Activated CD8-positive, alpha-beta memory T cell treated with anti-CD3 and anti-CD28 coated beads for 36 hours (primary cell): ENCODE results near the gene WFIKKN2. TPM values are rescaled to one million over a fixed set of nuclear protein-coding genes. Genes with fewer than 3 reads are reported as not detected.

Experiments
- CTCF ChIA-PET: fragments of 350-600 bp; sonication (Branson Sonifier 250); formaldehyde crosslinking; loops from one replicate; lab custom pipeline; 2021; ENCODE audit warnings: antibody characterized with exemption; lab: Charles Lee
- POLR2A ChIA-PET: fragments of 350-600 bp; sonication (Branson Sonifier 250); formaldehyde crosslinking; loops from one replicate; lab custom pipeline; 2021; ENCODE audit warnings: antibody characterized with exemption; lab: Charles Lee
- total RNA-seq, 2 experiments: library from RNA; stranded (reverse); gene quantifications; one replicate each; pipeline ENCODE4 v1.2.3, GENCODE V29; 2021

WFIKKN2 gene
- total RNA-seq, 2 experiments from 2014 or later, result not detected

- CTCF ChIA-PET, result interaction anchor here (0.6 to 1.1 kb wide), 3 partner anchors 11 to 61 kb away, joined by 3 read pairs; no protein-coding TSS in a partner anchor
- POLR2A ChIA-PET, result no interaction called here
Observed at GRCh38 chr17:50883850-50884438, 48.6 kb downstream of the WFIKKN2 start.

GRCh38 chr17:50884439-50885311 is 49.3 kb downstream of the WFIKKN2 start:
- ChIA-PET POLR2A (no interaction called here), CTCF (interaction anchor here (0.6 to 1.1 kb wide), 3 partner anchors 12 to 60 kb away, joined by 3 read pairs; no protein-coding TSS in a partner anchor)

DNA sequence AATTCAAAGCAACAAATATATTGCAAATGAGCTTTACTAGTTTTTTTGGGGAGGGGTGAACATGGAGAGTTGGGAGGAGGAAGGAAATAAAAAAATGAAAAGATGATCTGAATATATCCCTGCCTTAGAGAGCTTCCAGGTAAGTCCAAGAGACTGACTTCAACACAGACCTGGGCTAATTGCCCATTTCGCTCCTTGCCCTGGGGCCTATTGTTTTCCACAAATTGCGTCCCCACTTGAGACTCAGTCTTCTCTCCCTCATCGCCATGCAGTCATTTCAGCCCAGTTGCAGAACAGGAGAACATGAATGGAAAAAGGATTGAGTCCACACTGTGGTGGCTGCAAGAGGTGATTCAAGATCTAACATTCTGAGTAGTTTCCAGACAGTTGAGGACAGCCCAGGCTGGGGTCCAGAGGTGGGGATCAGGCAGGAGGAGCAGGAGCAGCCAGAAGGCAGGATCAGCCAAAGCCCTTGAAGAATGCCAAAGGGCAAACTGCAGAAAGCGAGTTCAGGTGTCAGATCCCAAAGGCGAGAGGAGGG is 52.4 kb downstream of the WFIKKN2 start:
- ChIA-PET CTCF (no interaction called here), POLR2A (interaction anchor here (0.5 to 1.0 kb wide), 2 partner anchors 22 to 437 kb away, joined by 3 to 4 read pairs; partner anchors contain the start of gene TOB1)

DNA sequence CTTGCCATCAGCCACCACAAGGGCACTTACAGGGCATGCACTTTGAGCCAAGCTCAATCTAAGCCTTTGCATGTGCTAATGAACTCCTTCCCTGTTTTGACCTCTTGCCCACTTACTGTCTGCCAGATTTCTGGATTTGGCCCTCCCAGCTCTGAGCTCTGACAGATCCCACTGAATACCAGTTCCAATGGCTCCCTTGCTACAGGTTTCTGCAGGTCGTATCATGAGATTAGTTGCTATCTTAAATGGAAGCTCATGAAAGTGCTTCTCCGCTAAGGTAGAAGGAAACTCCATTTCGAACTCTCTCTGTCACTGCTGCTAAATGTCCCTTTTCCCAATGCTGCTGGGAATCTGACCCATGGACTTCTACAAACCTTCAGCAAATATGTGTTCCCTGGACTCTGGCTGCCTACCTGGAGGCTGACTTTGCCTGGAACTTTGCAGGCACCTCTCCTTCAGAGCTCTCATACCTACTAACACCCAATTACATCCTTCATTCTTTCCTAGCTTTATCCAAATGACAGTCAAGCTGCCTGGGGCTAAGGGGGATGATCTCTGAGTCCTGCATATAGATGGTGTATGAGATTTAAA is 54.2 kb downstream of the WFIKKN2 start:
- CTCF ChIA-PET, result no interaction called here
- POLR2A ChIA-PET, result no interaction called here

- CTCF ChIA-PET, result no interaction called here
- POLR2A ChIA-PET, result no interaction called here
Observed at GRCh38 chr17:50890675-50891516, 55.5 kb downstream of the WFIKKN2 start.

- ChIA-PET POLR2A (no interaction called here), CTCF (interaction anchor here (0.7 kb wide), 1 partner anchor 29 kb away, joined by 3 read pairs; no protein-coding TSS in a partner anchor)
Observed at GRCh38 chr17:50891577-50891989, 56.2 kb downstream of the WFIKKN2 start.

Other genes with a start within 250 kb of the WFIKKN2 start
- not detected for gene ABCC3, start 200.7 kb upstream of the WFIKKN2 start, total RNA-seq
- gene ANKRD40, start 127.7 kb upstream of the WFIKKN2 start, total RNA-seq, result 10 to 100 TPM; 47.8 to 50.3 TPM
- gene LUC7L3, start 116.0 kb upstream of the WFIKKN2 start, total RNA-seq, result 100 to 1,000 TPM; 107 to 112 TPM
- gene ANKRD40CL, start 68.1 kb upstream of the WFIKKN2 start, total RNA-seq, result not detected
- 10 to 100 TPM; 29.0 to 30.7 TPM for gene TOB1, start 30.8 kb downstream of the WFIKKN2 start, total RNA-seq